ENCODE results near the gene F2. TPM values are rescaled to one million over a fixed set of nuclear protein-coding genes. Genes with fewer than 3 reads are reported as not detected.

Gene F2
- total RNA-seq, 1 donor from 2014 or later = 4.4 TPM

GRCh38 chr11:46695345-46696211 is 23.4 kb upstream of the F2 start:
- peaks cover 8% of the 10 kb centered on the region for H3K27me3 Mint-ChIP-seq (ENCODE audit: unreplicated experiment)
- DNase-seq (ENCODE audit: low spot score) = no peak
- no peak for TF ChIP-seq CTCF (IDR thresholded peaks at IDR 0.05; ENCODE audit: unreplicated experiment)
- H3K9me3 Mint-ChIP-seq (ENCODE audit: unreplicated experiment) = no peaks in the 10 kb centered on the region
- H3K27ac Mint-ChIP-seq (ENCODE audit: unreplicated experiment) = no peak overlapping the region
- no peak overlapping the region for H3K4me3 Mint-ChIP-seq (ENCODE audit: unreplicated experiment)
- H3K36me3 Mint-ChIP-seq (ENCODE audit: low read depth, unreplicated experiment) = peaks cover 24% of the 10 kb centered on the region
- H3K4me1 Mint-ChIP-seq (ENCODE audit: unreplicated experiment) = peaks cover 10% of the 10 kb centered on the region

- TF ChIP-seq CTCF (IDR thresholded peaks at IDR 0.05; ENCODE audit: unreplicated experiment) = no peak
- no peak for DNase-seq (ENCODE audit: low spot score)
- H3K9me3 Mint-ChIP-seq (ENCODE audit: unreplicated experiment) = no peaks in the 10 kb centered on the region
- H3K4me1 Mint-ChIP-seq (ENCODE audit: unreplicated experiment) = peaks cover 14% of the 10 kb centered on the region
- H3K36me3 Mint-ChIP-seq (ENCODE audit: low read depth, unreplicated experiment) = peaks cover 19% of the 10 kb centered on the region
- H3K27me3 Mint-ChIP-seq (ENCODE audit: unreplicated experiment) = peaks cover 12% of the 10 kb centered on the region
- H3K4me3 Mint-ChIP-seq (ENCODE audit: unreplicated experiment) = no peak overlapping the region
- H3K27ac Mint-ChIP-seq (ENCODE audit: unreplicated experiment) = no peak overlapping the region
These were observed 22.8 kb upstream of the F2 start for GRCh38 chr11:46696212-46696558.

- H3K36me3 Mint-ChIP-seq (ENCODE audit: low read depth, unreplicated experiment) = peaks cover 26% of the 10 kb centered on the region
- no peak overlapping the region for H3K4me3 Mint-ChIP-seq (ENCODE audit: unreplicated experiment)
- TF ChIP-seq CTCF (IDR thresholded peaks at IDR 0.05; ENCODE audit: unreplicated experiment) = no peak
- peaks cover 22% of the 10 kb centered on the region for H3K4me1 Mint-ChIP-seq (ENCODE audit: unreplicated experiment)
- DNase-seq (ENCODE audit: low spot score) = no peak
- H3K27ac Mint-ChIP-seq (ENCODE audit: unreplicated experiment) = no peak overlapping the region
- H3K27me3 Mint-ChIP-seq (ENCODE audit: unreplicated experiment) = peaks cover 14% of the 10 kb centered on the region
- no peaks in the 10 kb centered on the region for H3K9me3 Mint-ChIP-seq (ENCODE audit: unreplicated experiment)
These were observed 21.7 kb upstream of the F2 start for GRCh38 chr11:46697303-46697702.

GRCh38 chr11:46697723-46698122 is 21.3 kb upstream of the F2 start:
- Mint-ChIP-seq H3K9me3 (ENCODE audit: unreplicated experiment) (no peaks in the 10 kb centered on the region), H3K4me1 (ENCODE audit: unreplicated experiment) (peaks cover 26% of the 10 kb centered on the region), H3K4me3 (ENCODE audit: unreplicated experiment) (no peak overlapping the region), H3K27ac (ENCODE audit: unreplicated experiment) (no peak overlapping the region), H3K27me3 (ENCODE audit: unreplicated experiment) (peaks cover 18% of the 10 kb centered on the region), H3K36me3 (ENCODE audit: low read depth, unreplicated experiment) (peaks cover 30% of the 10 kb centered on the region)
- no peak for DNase-seq (ENCODE audit: low spot score)
- TF ChIP-seq CTCF (IDR thresholded peaks at IDR 0.05; ENCODE audit: unreplicated experiment) = no peak

GRCh38 chr11:46698597-46698996 is 20.4 kb upstream of the F2 start:
- Mint-ChIP-seq H3K27me3 (ENCODE audit: unreplicated experiment) (peaks cover 19% of the 10 kb centered on the region), H3K4me3 (ENCODE audit: unreplicated experiment) (peak overlapping the region; percentile 84), H3K27ac (ENCODE audit: unreplicated experiment) (peak overlapping the region; percentile 48), H3K9me3 (ENCODE audit: unreplicated experiment) (no peaks in the 10 kb centered on the region), H3K36me3 (ENCODE audit: low read depth, unreplicated experiment) (peaks cover 35% of the 10 kb centered on the region), H3K4me1 (ENCODE audit: unreplicated experiment) (peaks cover 27% of the 10 kb centered on the region)
- TF ChIP-seq CTCF (IDR thresholded peaks at IDR 0.05; ENCODE audit: unreplicated experiment) = no peak
- DNase-seq (ENCODE audit: low spot score) = no peak
